Measurements from ENCODE around the gene ZC3H13.

- TF ChIP-seq POLR2AphosphoS5 (IDR thresholded peaks at IDR 0.05) (no peak), POLR2A (IDR thresholded peaks at IDR 0.05) (no peak)
- TF ChIP-seq, protein P1, sequence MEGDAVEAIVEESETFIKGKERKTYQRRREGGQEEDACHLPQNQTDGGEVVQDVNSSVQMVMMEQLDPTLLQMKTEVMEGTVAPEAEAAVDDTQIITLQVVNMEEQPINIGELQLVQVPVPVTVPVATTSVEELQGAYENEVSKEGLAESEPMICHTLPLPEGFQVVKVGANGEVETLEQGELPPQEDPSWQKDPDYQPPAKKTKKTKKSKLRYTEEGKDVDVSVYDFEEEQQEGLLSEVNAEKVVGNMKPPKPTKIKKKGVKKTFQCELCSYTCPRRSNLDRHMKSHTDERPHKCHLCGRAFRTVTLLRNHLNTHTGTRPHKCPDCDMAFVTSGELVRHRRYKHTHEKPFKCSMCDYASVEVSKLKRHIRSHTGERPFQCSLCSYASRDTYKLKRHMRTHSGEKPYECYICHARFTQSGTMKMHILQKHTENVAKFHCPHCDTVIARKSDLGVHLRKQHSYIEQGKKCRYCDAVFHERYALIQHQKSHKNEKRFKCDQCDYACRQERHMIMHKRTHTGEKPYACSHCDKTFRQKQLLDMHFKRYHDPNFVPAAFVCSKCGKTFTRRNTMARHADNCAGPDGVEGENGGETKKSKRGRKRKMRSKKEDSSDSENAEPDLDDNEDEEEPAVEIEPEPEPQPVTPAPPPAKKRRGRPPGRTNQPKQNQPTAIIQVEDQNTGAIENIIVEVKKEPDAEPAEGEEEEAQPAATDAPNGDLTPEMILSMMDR (IDR thresholded peaks at IDR 0.05) = no peak
Measured at GRCh38 chr13:45921162-45921736, 131.3 kb downstream of the ZC3H13 start.

Data from gastroesophageal sphincter (tissue), 3 donors.